ENCODE results near the gene FBXL17.

The FBXL17 gene

DNA sequence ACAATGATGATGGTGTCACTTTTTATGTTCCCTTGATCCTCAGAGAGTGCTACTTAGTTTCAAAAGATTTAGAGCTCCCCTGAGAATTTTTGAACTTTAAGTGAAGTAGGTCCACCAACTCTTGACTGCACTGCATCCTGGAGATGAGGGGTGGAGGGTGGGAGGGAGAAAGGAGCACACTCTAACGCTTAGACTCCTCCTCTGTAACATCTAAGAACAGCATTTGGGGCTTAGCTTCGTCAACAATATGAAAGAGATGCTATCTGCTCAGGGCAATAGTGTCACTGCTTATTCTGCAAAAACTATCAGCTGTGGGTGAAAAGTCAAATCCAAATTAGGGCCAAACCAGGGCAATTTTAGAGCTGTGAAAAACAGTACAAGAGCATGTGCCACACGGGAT is 468.4 kb downstream of the FBXL17 start:
- no peak for DNase-seq

DNA sequence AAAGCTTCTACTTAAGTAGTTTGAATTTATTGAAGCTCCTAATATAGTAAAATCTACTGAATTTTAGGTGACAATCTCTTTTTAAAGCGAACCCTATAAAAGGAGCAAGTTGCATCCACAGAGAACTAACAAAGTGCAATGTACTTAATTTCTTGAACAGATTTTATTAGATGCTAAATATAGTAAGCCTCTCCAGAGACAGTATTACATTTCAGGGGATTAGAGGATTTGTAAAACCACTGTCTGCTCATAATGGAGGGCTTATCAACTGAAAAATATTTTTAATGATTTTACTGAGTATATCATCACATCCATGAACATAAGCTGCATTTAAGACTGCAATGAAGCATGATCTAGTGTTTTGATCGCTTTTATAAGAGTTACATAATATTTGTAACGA is 481.2 kb downstream of the FBXL17 start:
- DNase-seq, result no peak

DNA sequence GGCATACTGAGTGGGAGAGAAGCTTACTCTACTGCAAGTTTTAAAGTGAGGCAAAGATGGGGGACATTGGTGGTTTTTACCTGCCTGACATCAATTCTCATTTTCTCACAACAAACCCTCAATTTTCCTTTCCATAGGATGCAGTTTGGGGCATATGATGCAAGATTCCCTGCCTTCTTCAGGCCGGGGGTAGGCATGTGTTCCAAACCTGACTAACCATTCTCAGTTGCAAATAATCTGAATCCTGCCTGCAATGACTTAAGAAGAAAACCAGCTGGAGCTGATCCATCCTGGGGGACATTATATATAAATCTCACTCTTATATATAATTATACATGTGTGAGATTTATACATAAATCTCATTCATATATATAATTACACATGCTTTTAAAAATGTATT is 487.5 kb downstream of the FBXL17 start:
- no peak for DNase-seq

DNA sequence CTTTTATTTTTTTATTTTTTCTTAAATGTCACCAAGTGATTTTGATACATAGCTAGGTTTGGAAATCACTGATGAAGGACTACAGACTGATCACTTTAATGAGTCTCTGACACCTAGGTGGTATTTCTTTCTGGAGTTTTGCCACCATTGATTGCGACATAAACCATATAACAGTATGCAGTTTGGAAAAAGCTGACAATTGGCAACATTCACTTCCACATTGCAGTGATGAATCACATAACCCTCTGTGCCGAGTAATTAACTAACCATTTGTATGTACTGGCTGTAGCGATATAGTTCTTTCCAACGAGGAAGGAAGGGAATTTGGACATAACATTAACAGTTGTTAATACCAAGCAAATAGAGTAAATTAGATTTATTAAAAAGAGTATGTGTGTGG is 488.3 kb downstream of the FBXL17 start:
- DNase-seq, result no peak

DNA sequence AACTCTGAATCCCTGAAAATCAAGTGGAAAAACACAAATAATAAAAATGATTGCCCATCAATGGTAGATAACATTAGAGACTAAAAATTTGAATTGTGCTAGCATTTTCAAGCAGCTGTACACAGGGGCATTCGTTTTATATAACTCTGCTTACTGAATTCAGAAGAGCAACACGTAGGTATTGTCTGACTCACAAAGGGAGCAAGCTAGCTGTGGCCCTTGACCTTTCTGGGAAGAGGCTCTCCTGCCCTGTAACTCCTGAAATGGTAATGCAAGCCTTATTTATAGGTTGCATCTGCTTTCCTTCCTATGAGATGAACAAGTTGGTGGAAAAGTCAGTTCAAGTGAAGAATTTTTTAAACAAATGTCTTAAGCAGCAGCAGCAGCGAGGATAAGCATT is 492.5 kb downstream of the FBXL17 start:
- DNase-seq, result no peak

DNA sequence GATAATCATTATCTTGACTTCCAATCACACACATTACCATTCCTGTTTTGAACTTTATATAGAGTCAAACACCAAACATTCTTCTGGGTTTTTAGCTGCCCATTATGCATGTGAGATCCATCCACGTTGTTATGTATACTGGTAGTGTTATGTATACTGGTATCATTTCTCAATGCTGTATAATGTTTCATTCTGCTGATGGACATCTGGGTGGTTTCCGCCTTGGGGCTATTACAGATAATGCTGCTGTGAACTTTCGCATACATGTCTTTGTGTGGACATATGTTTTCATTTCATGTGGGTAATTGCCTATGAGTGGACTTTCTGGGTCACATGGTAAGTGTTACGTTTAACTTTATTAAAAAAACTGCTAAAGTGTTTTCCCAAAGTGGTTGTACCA is 493.4 kb downstream of the FBXL17 start:
- no peak for DNase-seq

DNA sequence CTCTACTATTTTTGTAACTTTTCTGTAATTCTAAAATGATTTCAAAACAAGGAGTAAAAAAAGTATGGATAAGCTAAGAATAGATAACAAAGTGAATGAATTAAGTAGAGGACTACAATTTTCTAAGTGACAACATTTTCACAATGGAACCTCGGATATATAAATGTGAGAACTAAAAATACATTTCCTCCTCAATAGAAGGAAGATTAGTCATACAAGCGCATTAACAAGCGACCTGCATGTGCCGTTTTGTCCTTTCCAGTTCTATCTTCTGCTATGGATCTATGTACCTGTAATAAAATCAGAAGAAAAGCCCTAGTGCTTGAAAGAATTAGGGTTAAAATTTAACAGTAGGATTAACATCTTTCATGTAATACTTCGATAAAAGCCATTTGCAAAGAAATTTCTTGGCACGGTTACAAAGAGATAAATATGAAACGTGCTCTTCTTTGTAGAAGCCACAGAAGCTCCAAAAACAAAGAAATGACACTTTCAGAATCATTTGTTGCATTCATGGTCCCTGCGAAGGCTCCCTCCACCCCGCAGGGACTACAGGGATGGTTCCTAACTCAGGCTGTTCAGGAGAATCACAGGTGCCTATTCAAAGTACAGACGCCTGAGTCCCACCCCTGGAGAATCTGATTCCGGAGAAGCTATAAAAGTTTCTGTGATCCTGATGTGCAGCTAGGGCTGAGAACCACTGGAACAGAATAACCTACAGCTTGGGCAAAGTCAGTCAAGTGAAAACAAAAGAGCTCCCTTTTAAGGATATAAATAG is 494.5 kb downstream of the FBXL17 start:
- no peak for DNase-seq

DNA sequence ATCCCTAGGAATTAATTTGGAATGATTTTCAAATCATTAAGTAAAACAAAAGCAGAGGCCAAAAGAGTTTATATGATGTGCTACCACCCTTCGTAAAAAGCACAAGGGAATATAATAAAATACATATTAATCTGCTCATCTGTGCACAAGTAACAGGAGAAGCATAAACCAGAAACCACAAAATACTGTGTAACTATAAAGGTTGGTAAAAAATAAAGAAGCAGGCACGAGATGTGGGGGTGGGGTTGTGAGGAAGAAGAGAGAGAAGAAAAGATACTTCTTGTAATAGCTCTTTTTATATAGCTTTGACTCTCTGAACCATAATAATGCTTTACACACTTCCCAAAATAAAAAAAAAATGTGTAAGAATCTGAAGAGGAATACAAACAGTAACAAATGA is 496.3 kb downstream of the FBXL17 start:
- no peak for DNase-seq

DNA sequence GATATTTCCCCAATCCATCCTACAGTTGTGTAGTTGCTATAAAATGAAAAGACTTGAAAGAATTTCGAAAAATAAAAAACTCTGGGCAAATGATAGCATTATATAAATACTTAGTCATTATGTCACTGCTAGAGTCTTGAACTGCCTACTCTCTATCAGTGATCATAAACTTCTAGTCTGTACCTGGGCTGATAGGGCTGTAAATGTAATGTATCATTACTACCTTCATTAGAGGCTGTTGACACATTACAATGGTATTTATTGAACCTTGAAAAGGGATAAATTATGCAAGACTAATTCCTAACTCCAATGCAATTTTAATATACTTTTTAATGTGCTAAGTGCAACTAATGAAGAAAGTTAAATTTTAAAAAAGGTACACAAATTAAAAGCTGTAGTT is 497.0 kb downstream of the FBXL17 start:
- DNase-seq, result no peak

DNA sequence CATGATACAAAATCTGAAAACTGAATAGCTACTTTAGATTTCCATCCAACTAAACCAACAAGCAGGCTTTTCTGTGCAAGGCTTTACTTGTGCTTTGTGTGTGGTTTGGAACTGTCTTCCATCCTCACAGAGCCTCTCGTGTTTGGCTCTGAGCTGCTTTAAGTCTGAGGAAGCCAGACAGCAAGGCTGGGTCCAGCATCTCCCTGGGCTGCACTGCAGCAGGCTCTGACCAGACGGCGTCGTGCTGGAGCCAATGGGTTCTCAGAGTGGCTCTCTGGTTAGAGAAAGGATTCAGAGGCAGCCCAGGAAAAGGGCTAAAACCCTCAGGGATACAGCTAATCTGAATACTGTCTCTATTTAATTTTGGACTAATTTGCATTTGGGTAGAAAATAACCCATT is 503.2 kb downstream of the FBXL17 start:
- no peak for DNase-seq

DNA sequence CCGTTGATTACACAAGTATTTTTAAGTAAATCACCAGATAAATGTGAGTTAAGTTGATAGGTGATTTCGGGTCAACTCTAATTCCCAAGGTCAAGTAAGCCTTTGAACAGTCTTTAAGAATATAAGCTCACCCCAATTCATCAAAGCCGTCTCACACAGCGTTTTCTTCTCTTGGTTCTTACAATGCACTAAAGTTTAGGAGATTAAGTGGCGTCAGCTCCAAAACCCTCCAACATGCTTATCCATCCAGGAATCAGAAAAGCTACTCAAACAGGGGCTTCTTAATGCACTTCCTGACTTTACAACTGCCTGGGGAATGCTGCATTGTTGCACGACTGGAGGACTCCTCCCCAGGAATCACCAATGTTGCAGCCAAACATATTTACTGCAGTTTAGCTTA is 505.0 kb downstream of the FBXL17 start:
- no peak for DNase-seq

DNA sequence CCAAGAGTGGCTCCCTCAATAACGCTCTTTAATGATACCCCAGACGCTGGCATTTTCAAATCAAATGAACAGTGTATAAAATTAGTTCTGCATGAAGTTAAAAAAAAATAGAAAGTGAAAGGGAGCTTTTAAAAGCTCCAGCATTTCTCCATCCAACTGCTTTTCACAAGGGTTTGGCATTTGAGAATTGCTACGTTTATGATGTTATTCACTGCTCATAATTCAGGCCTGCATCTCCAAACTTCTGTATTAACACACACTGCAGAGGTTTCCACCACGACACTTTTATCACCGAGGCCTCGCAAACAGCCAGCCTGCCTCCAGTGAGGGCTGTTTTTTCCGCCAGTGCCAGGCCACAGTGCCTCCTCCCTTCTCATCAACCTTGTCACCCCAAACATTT is 505.6 kb downstream of the FBXL17 start:
- no peak for DNase-seq

DNA sequence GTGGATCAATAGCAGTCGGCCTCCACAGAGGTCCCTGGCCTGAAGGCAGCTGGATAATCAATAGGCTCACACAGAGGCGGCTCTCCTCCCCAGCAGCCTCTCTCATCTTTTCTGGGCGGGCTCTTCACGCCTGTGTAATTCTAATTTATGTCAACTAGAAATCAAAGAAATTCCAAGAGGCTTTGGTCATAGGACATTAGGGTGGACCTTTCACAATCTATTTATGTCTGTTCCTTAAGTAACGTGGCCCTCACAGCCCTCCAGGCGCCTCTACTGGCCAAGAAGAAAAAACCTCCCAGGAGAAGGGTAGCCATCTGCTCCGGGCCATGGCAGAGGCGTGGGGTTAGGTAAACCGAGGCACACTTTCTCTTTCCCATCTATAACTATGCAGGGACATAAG is 506.1 kb downstream of the FBXL17 start:
- no peak for DNase-seq

DNA sequence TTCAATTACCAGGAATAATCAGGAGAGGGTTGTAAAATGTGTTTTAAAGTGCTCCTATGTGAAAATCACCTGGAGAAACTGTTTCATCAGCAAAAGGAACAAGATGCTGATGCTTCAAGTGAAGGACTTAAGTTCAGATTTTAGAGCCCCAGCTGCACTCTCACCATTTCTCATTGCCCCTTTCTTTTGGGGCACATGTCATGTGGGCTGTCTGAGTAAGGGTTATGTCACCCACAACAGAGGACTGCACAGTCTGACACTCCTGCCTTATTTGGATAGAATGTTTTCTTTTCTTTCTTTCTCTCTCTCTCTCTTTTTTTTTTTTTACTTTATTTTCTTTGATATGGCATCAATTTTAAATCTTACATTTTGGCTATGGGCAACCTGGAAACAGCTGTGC is 507.1 kb downstream of the FBXL17 start:
- DNase-seq, result no peak

DNA sequence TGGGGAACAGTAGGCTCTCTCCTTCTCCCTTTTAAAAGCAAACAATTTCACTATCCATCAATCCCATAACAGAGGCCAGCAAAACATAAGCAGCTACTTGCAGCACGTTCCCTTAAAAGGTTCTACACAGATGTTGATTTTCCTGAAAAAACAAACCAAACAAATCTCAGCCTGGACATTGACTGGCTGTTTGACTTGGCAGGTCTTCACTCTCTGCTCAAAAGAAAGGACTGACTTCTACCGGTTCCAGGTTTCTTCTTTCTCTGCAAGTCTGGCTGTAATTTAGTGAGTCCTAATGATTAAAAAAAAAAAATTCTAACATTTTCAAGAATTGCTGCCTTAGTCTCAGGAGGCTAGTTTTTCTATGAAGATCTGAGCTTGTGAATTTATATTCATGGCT is 508.0 kb downstream of the FBXL17 start:
- no peak for DNase-seq

DNA sequence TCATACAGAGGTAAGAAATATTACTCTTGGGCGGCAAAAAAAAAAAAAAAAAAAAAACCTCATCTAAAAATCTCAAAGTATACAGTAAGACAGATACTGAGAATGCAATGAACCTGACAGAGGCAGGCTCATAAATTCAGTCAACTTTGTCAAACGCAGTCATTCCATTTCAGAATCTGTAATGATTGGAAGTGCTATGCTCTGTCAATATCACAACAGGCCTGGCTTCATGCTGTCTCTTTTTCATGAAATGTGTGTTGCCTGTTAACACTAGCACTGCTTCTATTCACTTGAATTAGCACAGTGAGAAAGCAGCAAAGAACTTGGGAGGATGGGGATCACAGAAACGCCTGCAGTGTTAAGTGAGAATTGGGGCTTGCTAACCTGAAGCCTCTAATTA is 510.9 kb downstream of the FBXL17 start:
- DNase-seq, result no peak

DNA sequence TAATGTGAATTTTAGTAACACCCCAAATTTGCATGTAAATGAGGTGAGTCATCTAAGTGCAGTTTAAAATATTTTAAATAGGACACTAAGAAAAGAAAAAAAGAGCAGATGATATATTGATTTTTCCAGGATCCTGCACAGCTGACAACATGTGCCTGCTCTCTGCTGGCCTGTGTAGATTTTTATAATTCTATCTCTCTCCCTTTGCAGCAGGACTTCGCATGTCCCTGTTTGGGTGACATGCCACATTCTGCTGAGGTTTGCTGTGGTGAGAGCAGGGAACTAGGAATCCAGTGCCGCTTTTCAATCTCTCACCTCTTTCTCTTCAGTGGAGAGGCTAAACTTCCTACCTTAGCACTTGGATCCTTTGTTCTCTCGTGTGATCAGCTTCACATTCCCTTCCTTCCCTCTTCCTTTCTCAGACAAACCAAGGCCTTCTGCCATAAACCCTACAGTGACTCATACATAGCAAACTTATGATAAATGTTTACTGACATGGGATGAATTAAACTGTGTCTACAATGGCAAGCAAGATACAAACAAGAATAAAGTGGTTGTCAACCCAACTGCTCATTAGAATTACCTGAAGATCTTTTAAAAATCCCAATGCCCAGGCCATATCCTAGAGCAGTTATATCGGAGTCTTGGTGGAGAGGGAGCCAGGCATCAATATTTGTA is 512.3 kb downstream of the FBXL17 start:
- no peak for DNase-seq

DNA sequence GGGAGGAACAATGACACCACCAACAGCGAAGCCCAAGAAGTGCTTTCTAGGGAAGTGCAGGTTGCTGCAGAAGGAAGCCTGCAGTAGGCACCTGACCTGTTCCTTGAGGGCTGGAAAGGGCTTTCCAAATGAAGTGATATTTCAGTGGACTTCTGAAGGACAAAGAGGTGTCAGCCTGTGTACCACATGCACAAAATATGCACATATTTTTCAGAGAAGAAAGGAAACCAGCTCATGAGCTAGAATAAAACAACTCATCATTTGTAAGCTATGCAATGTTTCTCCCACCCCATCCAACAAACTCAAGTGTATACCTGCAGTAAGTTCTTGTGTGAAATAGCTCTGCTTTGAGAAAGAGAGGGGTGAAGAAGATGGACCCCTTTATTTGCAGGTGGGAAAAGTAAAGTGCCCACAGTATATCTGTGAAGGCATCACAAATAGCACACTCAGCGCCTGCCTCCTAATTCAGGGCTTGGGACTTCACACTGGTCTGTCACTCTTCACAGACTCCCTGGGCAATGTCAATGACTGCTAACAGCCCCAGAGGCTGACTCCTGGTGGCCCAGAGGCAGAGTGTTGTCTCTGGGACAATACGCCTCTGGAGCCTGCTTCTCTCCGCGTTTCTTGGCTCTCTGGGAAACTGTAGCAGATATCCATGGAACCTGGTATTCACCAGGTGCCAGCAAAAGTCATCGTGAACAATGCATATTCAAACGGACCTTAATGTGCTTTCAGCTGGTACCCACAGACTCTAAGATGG is 513.1 kb downstream of the FBXL17 start:
- no peak for DNase-seq

DNA sequence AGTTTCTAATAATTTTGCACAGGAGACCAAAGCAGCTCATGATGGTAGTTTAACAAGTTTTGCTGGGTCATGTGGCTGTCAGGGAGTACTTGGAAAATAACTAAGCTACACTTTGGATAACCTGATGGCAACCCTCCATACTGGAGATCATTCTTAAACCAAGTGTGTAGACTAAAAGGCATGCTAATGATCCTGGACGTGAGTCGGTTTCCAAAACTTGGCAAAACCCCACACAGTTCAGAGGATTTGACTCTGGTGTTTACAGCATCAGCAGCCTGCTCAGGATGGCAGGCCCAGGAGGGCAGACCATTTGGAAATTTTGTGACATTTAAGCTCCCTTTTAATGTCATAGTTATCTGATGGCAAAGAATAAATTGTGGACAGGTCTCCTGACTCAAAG is 514.6 kb downstream of the FBXL17 start:
- DNase-seq, result no peak

DNA sequence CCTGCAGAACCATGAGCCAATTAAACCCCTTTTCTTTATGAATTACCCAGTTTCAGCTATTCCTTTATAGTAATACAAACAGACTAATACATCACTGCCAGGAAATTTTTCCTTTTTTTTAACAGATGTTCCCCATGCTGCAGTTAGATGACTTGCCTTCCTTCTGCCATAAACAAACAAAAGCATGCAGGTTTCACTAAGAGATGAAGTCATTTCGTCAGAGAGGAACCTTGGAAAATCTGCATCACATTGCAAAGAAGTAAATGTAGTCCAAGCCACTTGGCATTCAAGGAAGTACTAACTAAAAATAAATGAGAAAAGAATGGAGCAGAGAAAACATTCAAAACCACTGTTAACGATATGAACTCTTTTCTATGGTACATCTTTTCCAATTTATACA is 517.1 kb downstream of the FBXL17 start:
- DNase-seq, result no peak

DNA sequence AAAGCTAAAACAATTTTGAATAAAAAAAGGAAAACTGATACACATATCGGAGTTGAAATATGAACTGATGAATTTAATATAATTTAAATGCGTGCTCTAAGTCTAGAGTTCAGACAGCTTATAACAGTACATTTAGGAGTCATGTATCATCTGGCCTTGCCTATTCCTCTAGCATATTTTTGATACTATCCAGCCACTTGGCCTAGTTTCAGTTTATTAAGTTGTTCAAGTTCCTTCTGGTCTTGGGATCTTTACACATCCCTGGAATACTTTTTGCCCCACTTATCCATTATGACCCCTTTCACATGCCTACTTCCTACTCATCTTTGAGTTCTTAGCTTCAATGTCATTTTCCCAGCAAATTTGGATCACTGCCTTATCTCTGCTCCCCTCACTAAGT is 518.8 kb downstream of the FBXL17 start:
- DNase-seq, result no peak

DNA sequence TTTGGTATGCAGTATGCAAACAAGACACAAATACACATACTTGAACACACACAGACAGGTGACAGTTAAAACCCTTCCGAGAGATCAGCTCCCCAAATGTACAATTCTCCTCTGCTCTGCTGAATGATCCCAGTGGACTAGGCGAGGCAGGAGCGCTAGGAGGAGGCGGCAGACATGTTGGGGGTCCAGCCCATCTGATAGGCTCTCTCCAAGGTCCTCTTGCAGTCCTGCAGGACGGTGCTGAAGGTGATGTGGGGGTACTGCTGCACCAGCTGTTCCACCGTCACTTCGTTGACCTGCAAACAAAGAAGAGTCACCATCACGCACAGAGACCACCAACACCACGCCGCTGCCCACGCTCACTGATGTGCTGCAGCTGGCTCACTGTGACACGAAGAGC is 520.3 kb downstream of the FBXL17 start:
- no peak for DNase-seq

DNA sequence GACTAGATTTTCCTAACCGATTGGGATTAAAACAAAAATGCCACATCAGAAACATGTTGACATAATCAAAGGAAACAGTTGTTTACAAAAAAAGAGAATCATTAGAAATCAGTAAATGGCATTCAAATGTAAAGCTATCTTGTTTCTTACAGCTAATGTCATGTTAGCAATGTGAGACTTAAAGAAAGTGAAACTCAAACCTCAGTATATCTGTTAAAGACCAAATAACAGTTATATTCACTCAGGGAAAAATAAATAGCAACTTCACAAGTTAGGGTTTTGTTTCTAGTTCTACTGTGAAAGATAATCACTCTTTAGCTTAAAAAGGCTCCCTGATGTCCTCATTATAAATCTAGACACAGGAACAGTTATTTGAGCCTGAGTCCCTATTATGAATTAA is 521.9 kb downstream of the FBXL17 start:
- DNase-seq, result no peak

DNA sequence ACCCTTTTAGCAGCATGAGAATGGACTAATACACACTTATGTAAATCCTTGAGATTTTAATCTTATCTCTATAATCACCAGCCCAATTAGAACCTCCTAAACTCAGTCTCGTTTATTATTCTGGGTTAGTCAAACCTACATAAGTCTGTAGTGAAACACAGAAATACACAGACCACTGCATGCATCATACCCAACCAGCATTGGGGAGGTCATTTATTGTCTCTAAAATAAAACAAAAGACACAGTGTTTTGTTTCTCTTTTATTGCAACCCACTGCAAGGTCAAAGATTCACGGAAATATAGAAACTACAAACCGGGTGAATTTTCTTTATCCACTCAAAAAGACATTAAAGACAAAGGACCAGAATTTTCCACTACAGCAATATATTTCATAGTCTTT is 523.1 kb downstream of the FBXL17 start:
- no peak for DNase-seq

Measured in right kidney (tissue), 1 donor.